ENCODE measurements around the gene TTYH3. TPM values are rescaled to one million over a fixed set of nuclear protein-coding genes. Genes with fewer than 3 reads are reported as not detected.

TTYH3 gene
- total and polyA plus RNA-seq, 9 of the 15 experiments (the other 6 are each of a cell fraction or from before 2014, with no cell fraction given): 0.01 to 5.5 (median 1.1) TPM

DNA sequence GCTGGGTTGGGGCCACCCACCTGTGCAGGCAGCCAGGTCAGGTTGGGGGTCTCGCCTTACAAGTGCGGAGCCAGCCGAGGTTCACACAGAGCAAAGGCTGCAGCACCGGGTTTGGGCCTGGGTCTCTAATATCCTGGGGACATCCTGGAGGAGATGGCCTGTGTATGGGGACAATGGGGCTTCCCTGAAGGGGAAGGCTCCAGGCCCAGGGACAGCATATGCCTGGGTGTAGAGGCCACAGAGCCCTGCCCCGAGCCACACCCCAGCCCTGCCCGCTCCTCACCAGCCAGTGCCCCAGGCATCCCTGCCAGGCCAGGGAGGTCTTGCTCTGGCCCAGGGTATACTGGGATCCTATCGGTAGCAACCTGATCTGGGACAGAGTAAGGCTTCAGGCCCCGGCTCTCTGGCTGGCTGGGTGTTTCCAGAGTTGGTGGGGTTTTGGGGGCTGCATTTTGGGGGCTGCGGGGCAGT is 9.1 kb downstream of the TTYH3 start:
- intact Hi-C loops (cut with micrococcal nuclease): no loop called here
- in situ Hi-C loops (cut with MboI): no loop called here
- Histone ChIP-seq H3K9me1 (ENCODE audit: control insufficient read depth, insufficient read depth, low read length) (no peaks in the 10 kb centered on the region), H3K27me3 (ENCODE audit: control insufficient read depth in 2 of 2, insufficient read depth in 2 of 2, low read length in 2 of 2) (no peaks in the 10 kb centered on the region; a peak in 1 of 5 replicates), H2AFZ (ENCODE audit: low read depth, low read length) (no peak overlapping the region), H3K4me2 (ENCODE audit: insufficient read depth, low read length) (no peak overlapping the region), H3K4me1 (replicated peaks in 1 of 2; ENCODE audit: control insufficient read depth in 2 of 2, insufficient read depth in 2 of 2, low read length in 2 of 2) (peaks cover 0 to 84% of the 10 kb centered on the region in 2 experiments; a peak in 3 of 5 replicates), H3K9me3 (replicated peaks; ENCODE audit: control insufficient read depth, insufficient read depth, low read depth, low read length) (no peaks in the 10 kb centered on the region), H3K79me2 (ENCODE audit: control insufficient read depth, insufficient read depth, low read length) (no peaks in the 10 kb centered on the region), H3K4me3 (no peak overlapping the region), H3K9ac (ENCODE audit: insufficient read depth in 1 of 2, low read depth in 2 of 2, low read length in 2 of 2) (no peak overlapping the region; a peak in 1 of 4 replicates), H3K36me3 (ENCODE audit: control insufficient read depth, insufficient read depth, low read length) (no peaks in the 10 kb centered on the region), H4K20me1 (replicated peaks; ENCODE audit: control insufficient read depth, insufficient read depth, low read length) (peaks cover 7% of the 10 kb centered on the region; the same call in 1 of the 2 replicates), H3K27ac (ENCODE audit: extremely low read depth, low read depth, low read length) (no peak overlapping the region)
- 31% methylated on average over 7 of the region's 9 CpGs for WGBS (ENCODE audit: insufficient coverage, low coverage, missing lambda C conversion rate)
- DNase-seq (ENCODE audit: extremely low read depth in 1 of 4, low spot score in 3 of 4) (no peak), ATAC-seq (no peak), FAIRE-seq (no peak)
- POLR2A ChIA-PET: no interaction called here
- no TSS peak for BruUV-seq (replicated peaks)
- CTCF ChIA-PET (ENCODE audit: low intra/inter-chr PET ratio): no interaction called here
- TF ChIP-seq POLR2G (IDR thresholded peaks at IDR 0.05; ENCODE audit: low read depth, low read length): 0 out of 2 replicates have a peak, but pooled peaks have one; percentile 2
- no peak for TF ChIP-seq ZNF274 (IDR thresholded peaks at IDR 0.05; ENCODE audit: borderline replicate concordance, low read depth, low read length)
- no peak for TF ChIP-seq ZNF696 (CRISPR knock-in tag; conservative IDR thresholded peaks at IDR 0.05)
- TF ChIP-seq HNRNPL (IDR thresholded peaks at IDR 0.05; ENCODE audit: low read depth, low read length): no peak
- no peak for TF ChIP-seq STAT5B (CRISPR knock-in tag; IDR thresholded peaks at IDR 0.05)
